Neuronal stem cell (in vitro differentiated cells): ENCODE data around the gene SYNE2. TPM values are rescaled to one million over a fixed set of nuclear protein-coding genes. Genes with fewer than 3 reads are reported as not detected.
"Not testable (repeated sequence)": the region's sequence is repeated elsewhere in the genome, so short reads cannot be mapped to it uniquely, and the experiment has no call there.

ENCODE experiments used
- DNase-seq: peaks from one replicate; pipeline ENCODE4 v3.0.0-alpha.2; 2013; ENCODE audit warnings: low spot score
- H2AFZ ChIP-seq: one replicate; pipeline ENCODE4 v1.6.1; 2013; ENCODE audit warnings: mild to moderate bottlenecking, low read length, inconsistent platforms
- H2AK5ac ChIP-seq: 2 replicates; pipeline ENCODE4 v1.6.1; 2013; ENCODE audit warnings: low read depth, mild to moderate bottlenecking, inconsistent platforms, low read length, moderate library complexity, mixed read lengths
- H2BK120ac ChIP-seq: 2 replicates; pipeline ENCODE4 v1.6.1; 2013; ENCODE audit warnings: low read depth, mild to moderate bottlenecking, inconsistent platforms, low read length, moderate library complexity, mixed read lengths
- H2BK12ac ChIP-seq: one replicate; pipeline ENCODE4 v1.6.1; 2013; ENCODE audit warnings: low read length, inconsistent platforms
- H2BK15ac ChIP-seq: 2 replicates; pipeline ENCODE4 v1.6.1; 2013; ENCODE audit warnings: mild to moderate bottlenecking, low read length, inconsistent platforms, mixed read lengths
- H2BK5ac ChIP-seq: one replicate; pipeline ENCODE4 v1.6.1; 2013; ENCODE audit warnings: inconsistent platforms, mild to moderate bottlenecking, low read length, moderate library complexity
- H3K14ac ChIP-seq: one replicate; pipeline ENCODE4 v1.6.1; 2013; ENCODE audit warnings: low read length, inconsistent platforms
- H3K18ac ChIP-seq: 2 replicates; pipeline ENCODE4 v1.6.1; 2013; ENCODE audit warnings: low read length, inconsistent platforms
- H3K23ac ChIP-seq: 2 replicates; pipeline ENCODE4 v1.6.1; 2013; ENCODE audit warnings: low read depth, mild to moderate bottlenecking, mixed read lengths, low read length, inconsistent platforms; ENCODE audit not compliant: poor library complexity
- H3K27ac ChIP-seq: replicated peaks from 3 replicates; pipeline ENCODE4 v1.5.1; 2013; ENCODE audit warnings: low read length, inconsistent platforms
- H3K27me3 ChIP-seq, 3 experiments: 2 replicates each; pipeline ENCODE4 v1.6.1; 2013; ENCODE audit warnings: low read length in 3 of 3, mild to moderate bottlenecking in 2 of 3, inconsistent platforms in 1 of 3, low read depth in 1 of 3, mixed read lengths in 1 of 3, moderate library complexity in 1 of 3; ENCODE audit not compliant: control insufficient read depth in 3 of 3, insufficient read depth in 3 of 3
- H3K36me3 ChIP-seq, 2 donors: replicated peaks in 1 of 2; 2 replicates each; pipeline ENCODE4 v1.6.1; 2013; ENCODE audit warnings: low read length in 2 of 2; ENCODE audit not compliant: control insufficient read depth in 2 of 2, insufficient read depth in 2 of 2
- H3K4ac ChIP-seq: 2 replicates; pipeline ENCODE4 v1.6.1; 2013; ENCODE audit warnings: inconsistent platforms, mild to moderate bottlenecking, low read length, moderate library complexity
- H3K4me1 ChIP-seq, 2 donors: 1 replicate in 1 of 2; 2 replicates in 1 of 2; pipeline ENCODE4 v1.6.1; 2013; ENCODE audit warnings: low read length in 2 of 2, low read depth in 1 of 2; ENCODE audit not compliant: control insufficient read depth in 2 of 2, insufficient read depth in 1 of 2
- H3K4me2 ChIP-seq: one replicate; pipeline ENCODE4 v1.6.1; 2013; ENCODE audit warnings: mild to moderate bottlenecking, low read length, inconsistent platforms; ENCODE audit not compliant: insufficient read depth, poor library complexity, severe bottlenecking
- H3K4me3 ChIP-seq, 2 donors: 2 replicates each; pipeline ENCODE4 v1.5.1; 2013; ENCODE audit warnings: low read length in 2 of 2, mild to moderate bottlenecking in 2 of 2, inconsistent platforms in 1 of 2, moderate library complexity in 1 of 2
- H3K79me1 ChIP-seq: one replicate; pipeline ENCODE4 v1.6.1; 2013; ENCODE audit warnings: low read depth, mild to moderate bottlenecking, inconsistent platforms, low read length, moderate library complexity
- H3K9ac ChIP-seq: one replicate; pipeline ENCODE4 v1.6.1; 2013; ENCODE audit warnings: mild to moderate bottlenecking, low read depth, low read length, inconsistent platforms; ENCODE audit not compliant: poor library complexity
- H3K9me3 ChIP-seq, 2 donors: replicated peaks in 1 of 2; 2 replicates each; pipeline versions ENCODE3 to v1.6.1; 2013; ENCODE audit warnings: low read length in 2 of 2, mild to moderate bottlenecking in 2 of 2, inconsistent platforms in 1 of 2, low read depth in 1 of 2, mixed read lengths in 1 of 2, moderate library complexity in 1 of 2; ENCODE audit not compliant: control insufficient read depth in 2 of 2, insufficient read depth in 1 of 2
- H4K8ac ChIP-seq: one replicate; pipeline ENCODE4 v1.6.1; 2013; ENCODE audit warnings: low read depth, mild to moderate bottlenecking, inconsistent platforms, low read length, moderate library complexity
- H4K91ac ChIP-seq: one replicate; pipeline ENCODE4 v1.6.1; 2013; ENCODE audit warnings: low read length, low read depth, mild to moderate bottlenecking, inconsistent platforms; ENCODE audit not compliant: poor library complexity
- WGBS, 2 donors: extraction: QIAGEN DNeasy Blood & Tissue Kit; methylation state at CpG; one replicate each; pipeline ENCODE4 v1.1.7; 2013; ENCODE audit warnings: missing lambda C conversion rate in 2 of 2, mixed read lengths in 1 of 2; ENCODE audit not compliant: insufficient read length in 2 of 2, insufficient replicate concordance in 1 of 2; ENCODE audit errors: extremely low coverage in 2 of 2; 5-methylcytosine and 5-hydroxymethylcytosine counted together
- polyA plus RNA-seq, 2 experiments: library from polyadenylated mRNA; stranded (reverse); fragments of 200-250 nt; gene quantifications; one replicate each; pipeline ENCODE4 v1.2.3, GENCODE V29; 2013

SYNE2 gene
- 16.4 TPM for polyA plus RNA-seq (2013, experiment 1 of 2)
- polyA plus RNA-seq (2013, experiment 2 of 2) = 17.1 TPM

GRCh38 chr14:63852817-63853731 lies at the start of gene SYNE2:
TSS of gene SYNE2 (plus strand) at chr14:63853004. CDS start at chr14:63909149, 56,145 bp downstream.
- Histone ChIP-seq H3K4me1 (peaks cover 3 to 8% of the 10 kb centered on the region in 2 donors), H3K23ac (peak within 1 kb of the TSS; percentile 82), H3K18ac (peak within 1 kb of the TSS; percentile 95), H3K9ac (peak within 1 kb of the TSS; percentile 68), H3K79me1 (peaks cover 4% of the 10 kb centered on the region), H3K36me3 (no peaks in the 10 kb centered on the region), H3K4me2 (peak within 1 kb of the TSS; percentile 79), H4K8ac (no peak within 1 kb of the TSS), H4K91ac (no peak within 1 kb of the TSS), H2BK15ac (no peak within 1 kb of the TSS), H3K4ac (peak within 1 kb of the TSS; percentile 17), H3K27me3 (peaks cover 0 to 3% (median 0%) of the 10 kb centered on the region in 3 experiments), H2AFZ (peak within 1 kb of the TSS; percentile 97), H3K27ac (peak within 1 kb of the TSS; percentile 94), H2AK5ac (no peak within 1 kb of the TSS), H2BK5ac (peak within 1 kb of the TSS; percentile 91), H3K4me3 (peak within 1 kb of the TSS; percentile 55 to 94), H2BK120ac (no peak within 1 kb of the TSS), H3K9me3 (no peaks in the 10 kb centered on the region), H2BK12ac (no peak within 1 kb of the TSS), H3K14ac (peak within 1 kb of the TSS; percentile 65)
- DNase-seq = peak; percentile 78
- WGBS, 2 donors = no CpG with 5 or more reads among the region's 124 CpGs

GRCh38 chr14:63803221-63803791 lies 49.5 kb upstream of the SYNE2 start:
- not testable (repeated sequence) for H3K27me3 ChIP-seq, H3K23ac ChIP-seq, H3K4me3 ChIP-seq, H3K36me3 ChIP-seq, H2AK5ac ChIP-seq, H3K4ac ChIP-seq, H2AFZ ChIP-seq, H2BK120ac ChIP-seq, H3K9ac ChIP-seq, H2BK15ac ChIP-seq, DNase-seq, H3K14ac ChIP-seq, H4K8ac ChIP-seq, H2BK5ac ChIP-seq, H3K4me1 ChIP-seq, H4K91ac ChIP-seq, H3K4me2 ChIP-seq, H3K27ac ChIP-seq, H2BK12ac ChIP-seq, H3K79me1 ChIP-seq, H3K9me3 ChIP-seq, H3K18ac ChIP-seq
- no CpG with 5 or more reads among the region's 35 CpGs for WGBS, 2 donors

GRCh38 chr14:63806064-63806463 lies 46.7 kb upstream of the SYNE2 start:
- H4K8ac ChIP-seq, H3K36me3 ChIP-seq, H3K9ac ChIP-seq, H3K4me2 ChIP-seq, H3K4me3 ChIP-seq, H2BK120ac ChIP-seq, H3K4ac ChIP-seq, H3K14ac ChIP-seq, H3K4me1 ChIP-seq, H2AK5ac ChIP-seq, H2BK12ac ChIP-seq, DNase-seq, H2BK15ac ChIP-seq, H3K27me3 ChIP-seq, H2AFZ ChIP-seq, H3K79me1 ChIP-seq, H3K23ac ChIP-seq, H4K91ac ChIP-seq, H3K18ac ChIP-seq, H3K9me3 ChIP-seq, H2BK5ac ChIP-seq, H3K27ac ChIP-seq: not testable (repeated sequence)
- WGBS, 2 donors = no CpG with 5 or more reads among the region's 2 CpGs

- not testable (repeated sequence) for H4K8ac ChIP-seq, H3K18ac ChIP-seq, H2BK120ac ChIP-seq, H3K23ac ChIP-seq, H2BK15ac ChIP-seq, H3K79me1 ChIP-seq, H3K27ac ChIP-seq, H3K4ac ChIP-seq, H2AFZ ChIP-seq, H3K4me3 ChIP-seq, H2BK5ac ChIP-seq, H3K4me2 ChIP-seq, H3K9ac ChIP-seq, H3K36me3 ChIP-seq, H2BK12ac ChIP-seq, H3K9me3 ChIP-seq, H3K14ac ChIP-seq, H4K91ac ChIP-seq, H3K4me1 ChIP-seq, H2AK5ac ChIP-seq, DNase-seq, H3K27me3 ChIP-seq
- no CpG with 5 or more reads among the region's 3 CpGs for WGBS, 2 donors
These were observed 41.1 kb upstream of the SYNE2 start for GRCh38 chr14:63811692-63812091.
